Stimulated activated CD8-positive, alpha-beta memory T cell treated with anti-CD3 and anti-CD28 coated beads, Interleukin-4, amount 100 ng/mL, for 4 hours (primary cell): ENCODE results near the gene WNK2.

ENCODE experiments used
- DNase-seq, 2 donors: peaks; one replicate each; pipeline ENCODE4 v3.0.0-alpha.2; 2020; ENCODE audit warnings: low read depth in 2 of 2, low spot score in 1 of 2

The WNK2 gene

GRCh38 chr9:93185266-93186214, 1.6 kb downstream of the WNK2 start:
- DNase-seq = no peak

GRCh38 chr9:93186215-93186945, 2.4 kb downstream of the WNK2 start:
- DNase-seq = no peak

- DNase-seq = no peak
These were observed 3.1 kb downstream of the WNK2 start for GRCh38 chr9:93187047-93187446.

- DNase-seq = no peak
These were observed 3.6 kb downstream of the WNK2 start for GRCh38 chr9:93187574-93187973.

- no peak for DNase-seq
These were observed 4.8 kb downstream of the WNK2 start for GRCh38 chr9:93188426-93189368.

- no peak for DNase-seq
These were observed 5.6 kb downstream of the WNK2 start for GRCh38 chr9:93189369-93190132.

DNA sequence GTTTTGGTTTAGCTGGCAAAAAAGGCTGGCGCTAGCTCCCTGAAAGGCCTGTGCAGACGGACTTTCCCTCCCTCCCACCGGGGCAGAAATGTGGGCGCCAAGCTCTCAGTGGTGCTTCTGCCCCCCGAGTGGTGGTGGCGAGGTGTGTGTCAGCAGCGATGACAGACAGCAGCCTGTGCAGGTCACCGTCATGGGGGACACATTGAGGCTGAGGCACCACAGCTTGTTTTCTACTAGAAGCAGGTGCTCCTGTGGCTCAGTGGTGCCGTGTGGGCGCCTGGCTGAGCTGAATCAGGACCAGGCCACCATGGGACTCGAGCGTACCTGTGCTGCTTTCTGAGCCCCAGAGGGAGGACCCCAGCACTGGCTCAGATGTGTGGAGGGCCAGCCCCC, 6.2 kb downstream of the WNK2 start:
- DNase-seq = no peak

DNA sequence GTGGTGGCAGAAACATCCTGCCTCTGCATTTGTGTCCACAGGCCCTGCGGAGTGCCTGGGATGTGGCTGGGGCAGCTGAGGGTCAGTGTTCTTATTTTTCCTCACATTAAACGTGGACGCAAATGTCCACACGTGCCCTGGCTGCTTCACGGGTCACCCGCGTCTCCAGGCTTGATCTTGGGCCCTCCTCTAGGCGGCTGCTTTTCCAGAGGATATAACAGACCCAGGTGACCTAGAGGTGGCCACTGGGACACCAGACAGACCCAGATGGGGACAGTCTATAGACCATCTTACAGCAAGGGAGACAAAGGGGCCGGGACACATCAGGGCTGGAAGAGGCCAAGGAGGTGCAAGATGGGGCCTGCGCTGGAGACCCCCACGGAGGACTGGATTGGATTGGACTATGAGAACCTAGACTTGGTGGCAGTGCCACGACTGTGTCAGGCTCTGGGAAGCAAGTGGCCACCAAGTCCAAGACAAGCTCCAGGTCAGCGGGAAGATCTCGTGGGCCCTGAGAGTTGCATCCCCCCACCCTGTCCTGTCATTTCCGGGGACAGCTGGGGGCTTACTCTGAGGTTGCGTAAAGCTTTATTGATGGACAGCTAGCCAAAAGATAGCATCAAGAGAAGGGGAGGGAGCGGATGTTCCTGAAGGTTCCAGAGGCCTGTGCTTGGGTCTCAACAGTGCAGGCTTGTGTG, 6.9 kb downstream of the WNK2 start:
- no peak for DNase-seq

DNA sequence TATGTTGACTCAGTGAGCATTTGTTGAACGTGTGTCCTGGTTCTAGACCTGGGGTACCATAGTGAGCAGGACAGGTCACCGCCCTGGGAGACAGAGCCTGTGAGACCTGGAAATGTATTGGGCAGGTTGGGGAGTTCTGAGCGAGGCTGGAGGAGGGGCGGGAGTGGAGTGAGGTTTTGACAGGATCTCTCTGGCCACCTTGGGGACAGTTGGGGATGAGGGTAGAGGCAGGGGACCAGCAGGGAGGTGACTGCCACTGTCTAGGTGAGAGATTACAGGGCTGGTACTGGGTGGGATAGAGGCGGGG, 7.4 kb downstream of the WNK2 start:
- DNase-seq = no peak

GRCh38 chr9:93192721-93193387, 8.9 kb downstream of the WNK2 start:
- no peak for DNase-seq

GRCh38 chr9:93193388-93194220, 9.7 kb downstream of the WNK2 start:
- no peak for DNase-seq

DNA sequence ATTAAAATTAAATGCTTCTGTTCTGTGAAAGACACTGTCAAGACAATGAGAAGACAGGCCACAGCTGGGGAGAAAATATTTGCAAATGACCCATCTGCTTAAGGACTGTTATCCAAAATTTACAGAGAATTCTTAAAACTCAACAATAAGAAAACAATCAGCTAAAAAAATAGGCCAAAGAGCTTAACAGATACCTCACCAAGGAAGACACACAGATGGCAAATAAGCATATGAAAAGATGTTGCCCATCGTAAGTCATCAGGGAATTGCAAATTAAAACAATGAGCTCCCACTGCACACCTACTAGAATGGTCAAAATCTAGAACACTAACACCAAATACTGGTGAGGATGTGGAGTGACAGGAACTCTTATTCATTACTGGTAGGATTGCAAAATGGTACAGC, 10.3 kb downstream of the WNK2 start:
- DNase-seq = no peak

- no peak for DNase-seq
These were observed 10.7 kb downstream of the WNK2 start for GRCh38 chr9:93194641-93195040.

- no peak for DNase-seq
These were observed 12.4 kb downstream of the WNK2 start for GRCh38 chr9:93196096-93197055.

GRCh38 chr9:93197670-93198069, 13.7 kb downstream of the WNK2 start:
- no peak for DNase-seq

GRCh38 chr9:93198117-93198837, 14.3 kb downstream of the WNK2 start:
- no peak for DNase-seq
